Measurements from ENCODE around the gene POC1B. TPM values are rescaled to one million over a fixed set of nuclear protein-coding genes. Genes with fewer than 3 reads are reported as not detected.

POC1B gene
- total RNA-seq, 1 experiment from 2014 or later = 17.8 TPM

DNA sequence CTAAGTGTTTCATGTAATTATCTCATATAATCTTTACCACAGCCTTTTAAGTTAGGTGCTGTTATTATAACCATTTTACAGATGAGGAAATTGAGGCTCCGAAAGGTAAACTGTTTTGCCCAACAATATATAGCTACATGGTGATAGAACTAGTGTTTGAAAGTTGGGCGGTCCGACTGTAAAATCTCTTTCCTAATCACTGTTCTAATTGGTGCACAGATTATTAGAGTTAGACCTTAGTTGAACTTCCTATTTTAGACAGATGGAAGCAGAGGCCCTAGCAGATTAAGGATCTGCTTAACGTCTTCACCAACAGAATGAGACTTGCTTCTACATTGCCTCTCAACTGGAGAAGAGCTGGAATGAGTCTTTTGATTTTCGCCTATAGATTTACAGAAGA, 143.5 kb downstream of the POC1B start:
- ATAC-seq (no peak), DNase-seq (ENCODE audit: low spot score) (no peak)
- TF ChIP-seq NFYB (CRISPR knock-in tag; conservative IDR thresholded peaks at IDR 0.05; ENCODE audit: low read depth) (no peak), FOXJ3 (CRISPR knock-in tag; IDR thresholded peaks at IDR 0.05; ENCODE audit: borderline replicate concordance) (no peak), USF1 (CRISPR knock-in tag; IDR thresholded peaks at IDR 0.05) (no peak), ZNF263 (CRISPR knock-in tag; IDR thresholded peaks at IDR 0.05; ENCODE audit: low read depth) (no peak), MYBL2 (CRISPR knock-in tag; IDR thresholded peaks at IDR 0.05) (no peak), RORB (CRISPR knock-in tag; IDR thresholded peaks at IDR 0.05) (no peak), HMGA2 (CRISPR knock-in tag; IDR thresholded peaks at IDR 0.05) (no peak)
- TF ChIP-seq, protein P1, sequence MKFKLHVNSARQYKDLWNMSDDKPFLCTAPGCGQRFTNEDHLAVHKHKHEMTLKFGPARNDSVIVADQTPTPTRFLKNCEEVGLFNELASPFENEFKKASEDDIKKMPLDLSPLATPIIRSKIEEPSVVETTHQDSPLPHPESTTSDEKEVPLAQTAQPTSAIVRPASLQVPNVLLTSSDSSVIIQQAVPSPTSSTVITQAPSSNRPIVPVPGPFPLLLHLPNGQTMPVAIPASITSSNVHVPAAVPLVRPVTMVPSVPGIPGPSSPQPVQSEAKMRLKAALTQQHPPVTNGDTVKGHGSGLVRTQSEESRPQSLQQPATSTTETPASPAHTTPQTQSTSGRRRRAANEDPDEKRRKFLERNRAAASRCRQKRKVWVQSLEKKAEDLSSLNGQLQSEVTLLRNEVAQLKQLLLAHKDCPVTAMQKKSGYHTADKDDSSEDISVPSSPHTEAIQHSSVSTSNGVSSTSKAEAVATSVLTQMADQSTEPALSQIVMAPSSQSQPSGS (CRISPR knock-in tag; IDR thresholded peaks at IDR 0.05; ENCODE audit: borderline replicate concordance, low read depth) = no peak
- TF ChIP-seq, protein P2, sequence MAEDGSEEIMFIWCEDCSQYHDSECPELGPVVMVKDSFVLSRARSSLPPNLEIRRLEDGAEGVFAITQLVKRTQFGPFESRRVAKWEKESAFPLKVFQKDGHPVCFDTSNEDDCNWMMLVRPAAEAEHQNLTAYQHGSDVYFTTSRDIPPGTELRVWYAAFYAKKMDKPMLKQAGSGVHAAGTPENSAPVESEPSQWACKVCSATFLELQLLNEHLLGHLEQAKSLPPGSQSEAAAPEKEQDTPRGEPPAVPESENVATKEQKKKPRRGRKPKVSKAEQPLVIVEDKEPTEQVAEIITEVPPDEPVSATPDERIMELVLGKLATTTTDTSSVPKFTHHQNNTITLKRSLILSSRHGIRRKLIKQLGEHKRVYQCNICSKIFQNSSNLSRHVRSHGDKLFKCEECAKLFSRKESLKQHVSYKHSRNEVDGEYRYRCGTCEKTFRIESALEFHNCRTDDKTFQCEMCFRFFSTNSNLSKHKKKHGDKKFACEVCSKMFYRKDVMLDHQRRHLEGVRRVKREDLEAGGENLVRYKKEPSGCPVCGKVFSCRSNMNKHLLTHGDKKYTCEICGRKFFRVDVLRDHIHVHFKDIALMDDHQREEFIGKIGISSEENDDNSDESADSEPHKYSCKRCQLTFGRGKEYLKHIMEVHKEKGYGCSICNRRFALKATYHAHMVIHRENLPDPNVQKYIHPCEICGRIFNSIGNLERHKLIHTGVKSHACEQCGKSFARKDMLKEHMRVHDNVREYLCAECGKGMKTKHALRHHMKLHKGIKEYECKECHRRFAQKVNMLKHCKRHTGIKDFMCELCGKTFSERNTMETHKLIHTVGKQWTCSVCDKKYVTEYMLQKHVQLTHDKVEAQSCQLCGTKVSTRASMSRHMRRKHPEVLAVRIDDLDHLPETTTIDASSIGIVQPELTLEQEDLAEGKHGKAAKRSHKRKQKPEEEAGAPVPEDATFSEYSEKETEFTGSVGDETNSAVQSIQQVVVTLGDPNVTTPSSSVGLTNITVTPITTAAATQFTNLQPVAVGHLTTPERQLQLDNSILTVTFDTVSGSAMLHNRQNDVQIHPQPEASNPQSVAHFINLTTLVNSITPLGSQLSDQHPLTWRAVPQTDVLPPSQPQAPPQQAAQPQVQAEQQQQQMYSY (CRISPR knock-in tag; IDR thresholded peaks at IDR 0.05) = no peak
- ChIA-PET POLR2A (no interaction called here), CTCF (no interaction called here)
- Mint-ChIP-seq H3K4me1 (peaks cover 58% of the 10 kb centered on the region), H3K36me3 (peaks cover 7% of the 10 kb centered on the region), H3K9me3 (peaks cover 7% of the 10 kb centered on the region), H3K4me3 (no peak overlapping the region), H3K27me3 (ENCODE audit: low read depth) (no peaks in the 10 kb centered on the region), H3K27ac (no peak overlapping the region)

GRCh38 chr12:89379839-89380467, 145.9 kb downstream of the POC1B start:
- POLR2A ChIA-PET = no interaction called here
- TF ChIP-seq OVOL2 (CRISPR knock-in tag; IDR thresholded peaks at IDR 0.05; ENCODE audit: borderline replicate concordance) (no peak), CBFB (CRISPR knock-in tag; IDR thresholded peaks at IDR 0.05; ENCODE audit: low read depth) (no peak), SP1 (CRISPR knock-in tag; conservative IDR thresholded peaks at IDR 0.05) (no peak), ZNF121 (CRISPR knock-in tag; IDR thresholded peaks at IDR 0.05) (no peak), MAX (CRISPR knock-in tag; IDR thresholded peaks at IDR 0.05) (no peak)
- TF ChIP-seq, protein P3, sequence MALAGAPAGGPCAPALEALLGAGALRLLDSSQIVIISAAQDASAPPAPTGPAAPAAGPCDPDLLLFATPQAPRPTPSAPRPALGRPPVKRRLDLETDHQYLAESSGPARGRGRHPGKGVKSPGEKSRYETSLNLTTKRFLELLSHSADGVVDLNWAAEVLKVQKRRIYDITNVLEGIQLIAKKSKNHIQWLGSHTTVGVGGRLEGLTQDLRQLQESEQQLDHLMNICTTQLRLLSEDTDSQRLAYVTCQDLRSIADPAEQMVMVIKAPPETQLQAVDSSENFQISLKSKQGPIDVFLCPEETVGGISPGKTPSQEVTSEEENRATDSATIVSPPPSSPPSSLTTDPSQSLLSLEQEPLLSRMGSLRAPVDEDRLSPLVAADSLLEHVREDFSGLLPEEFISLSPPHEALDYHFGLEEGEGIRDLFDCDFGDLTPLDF (CRISPR knock-in tag; IDR thresholded peaks at IDR 0.05) = no peak
- TF ChIP-seq, protein P4, sequence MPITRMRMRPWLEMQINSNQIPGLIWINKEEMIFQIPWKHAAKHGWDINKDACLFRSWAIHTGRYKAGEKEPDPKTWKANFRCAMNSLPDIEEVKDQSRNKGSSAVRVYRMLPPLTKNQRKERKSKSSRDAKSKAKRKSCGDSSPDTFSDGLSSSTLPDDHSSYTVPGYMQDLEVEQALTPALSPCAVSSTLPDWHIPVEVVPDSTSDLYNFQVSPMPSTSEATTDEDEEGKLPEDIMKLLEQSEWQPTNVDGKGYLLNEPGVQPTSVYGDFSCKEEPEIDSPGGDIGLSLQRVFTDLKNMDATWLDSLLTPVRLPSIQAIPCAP (CRISPR knock-in tag; IDR thresholded peaks at IDR 0.05) = no peak
- Mint-ChIP-seq H3K4me1 (peaks cover 43% of the 10 kb centered on the region), H3K9me3 (peaks cover 7% of the 10 kb centered on the region), H3K27ac (no peak overlapping the region), H3K36me3 (peaks cover 7% of the 10 kb centered on the region), H3K4me3 (no peak overlapping the region), H3K27me3 (ENCODE audit: low read depth) (no peaks in the 10 kb centered on the region)
- ATAC-seq = no peak
- CTCF ChIA-PET = no interaction called here
- DNase-seq (ENCODE audit: low spot score) = no peak

Measured in WTC11 (cell line).